ENCODE data around the gene MAPKAPK5. TPM values are rescaled to one million over a fixed set of nuclear protein-coding genes. Genes with fewer than 3 reads are reported as not detected.

The MAPKAPK5 gene
- total and polyA plus RNA-seq, 12 donors = 9.1 to 28.6 (median 23.4) TPM

- H3K4me1 ChIP-seq = peaks cover 0 to 11% (median 0%) of the 10 kb centered on the region in 9 donors
- DNase-seq (no peak), ATAC-seq (peak in 5 of 8 donors; percentile 29 to 61 (median 49))
- TF ChIP-seq CTCF (IDR thresholded peaks at IDR 0.05) = no peak
- H3K27ac ChIP-seq = peak overlapping the region in 1 of 10 donors; percentile 70
- H3K27me3 ChIP-seq = no peaks in the 10 kb centered on the region
- intact Hi-C loops (cut with DNase I) = no loop called here
- no peak overlapping the region for H3K4me3 ChIP-seq
- WGBS, 2 donors = 72 to 75% methylated on average over 7 of the region's 7 CpGs
- H3K9me3 ChIP-seq = no peaks in the 10 kb centered on the region
- peaks cover 0 to 100% (median 57%) of the 10 kb centered on the region in 9 donors for H3K36me3 ChIP-seq
These were observed 44.9 kb downstream of the MAPKAPK5 start for GRCh38 chr12:111886662-111887545.

GRCh38 chr12:111887926-111888745, 46.1 kb downstream of the MAPKAPK5 start:
- DNase-seq = no peak
- H3K9me3 ChIP-seq = no peaks in the 10 kb centered on the region
- H3K4me3 ChIP-seq = no peak overlapping the region
- WGBS, 2 donors = 87 to 90% methylated on average over 11 of the region's 11 CpGs
- H3K27ac ChIP-seq = peak overlapping the region in 1 of 10 donors; percentile 57
- no peak for ATAC-seq
- TF ChIP-seq CTCF (IDR thresholded peaks at IDR 0.05) = no peak
- H3K36me3 ChIP-seq = peaks cover 0 to 100% (median 58%) of the 10 kb centered on the region in 9 donors
- H3K27me3 ChIP-seq = no peaks in the 10 kb centered on the region
- H3K4me1 ChIP-seq = peaks cover 0 to 11% (median 0%) of the 10 kb centered on the region in 9 donors
- intact Hi-C loops (cut with DNase I) = no loop called here

- no peak overlapping the region for H3K4me3 ChIP-seq
- no peaks in the 10 kb centered on the region for H3K27me3 ChIP-seq
- WGBS, 2 donors = 66 to 71% methylated on average over 2 of the region's 2 CpGs
- no peaks in the 10 kb centered on the region for H3K4me1 ChIP-seq
- intact Hi-C loops (cut with DNase I) = no loop called here
- peak in 3 of 8 donors; percentile 29 to 45 (median 37) for ATAC-seq
- H3K27ac ChIP-seq = no peak overlapping the region
- DNase-seq = no peak
- H3K36me3 ChIP-seq = peaks cover 0 to 100% (median 44%) of the 10 kb centered on the region in 9 donors
- no peaks in the 10 kb centered on the region for H3K9me3 ChIP-seq
- TF ChIP-seq CTCF (IDR thresholded peaks at IDR 0.05) = no peak
These were observed 51.3 kb downstream of the MAPKAPK5 start for GRCh38 chr12:111893287-111893686.

GRCh38 chr12:111894556-111894955, 52.5 kb downstream of the MAPKAPK5 start:
- intact Hi-C loops (cut with DNase I) = no loop called here
- DNase-seq (no peak), ATAC-seq (no peak)
- Histone ChIP-seq H3K27ac (no peak overlapping the region), H3K4me3 (no peak overlapping the region), H3K9me3 (no peaks in the 10 kb centered on the region), H3K4me1 (no peaks in the 10 kb centered on the region), H3K36me3 (peaks cover 0 to 96% (median 34%) of the 10 kb centered on the region in 9 donors), H3K27me3 (no peaks in the 10 kb centered on the region)
- no peak for TF ChIP-seq CTCF (IDR thresholded peaks at IDR 0.05)
- 88 to 93% methylated on average over 5 of the region's 5 CpGs for WGBS, 2 donors
